Thyroid gland (tissue), 4 donors: Measurements from ENCODE around the gene RNF123.

Source experiments
- POLR2A ChIP-seq, 2 donors: fragments of 450-650 bp; IDR thresholded peaks; one replicate each; pipeline ENCODE4 v1.6.1; 2017; ENCODE audit warnings: antibody characterized with exemption in 2 of 2, mild to moderate bottlenecking in 2 of 2, moderate library complexity in 1 of 2
- TF ChIP-seq, protein P1 (sequence below), 6 experiments: fragments of 200-600 bp in 3 of 6; fragments of 450-650 bp in 3 of 6; sonication (generic) in 3 of 6; IDR thresholded peaks; one replicate each; pipeline ENCODE4 v1.5.1; 2016 to 2019; ENCODE audit warnings: antibody characterized with exemption in 6 of 6, mild to moderate bottlenecking in 2 of 6, inconsistent platforms in 1 of 6, moderate library complexity in 1 of 6

DNA sequence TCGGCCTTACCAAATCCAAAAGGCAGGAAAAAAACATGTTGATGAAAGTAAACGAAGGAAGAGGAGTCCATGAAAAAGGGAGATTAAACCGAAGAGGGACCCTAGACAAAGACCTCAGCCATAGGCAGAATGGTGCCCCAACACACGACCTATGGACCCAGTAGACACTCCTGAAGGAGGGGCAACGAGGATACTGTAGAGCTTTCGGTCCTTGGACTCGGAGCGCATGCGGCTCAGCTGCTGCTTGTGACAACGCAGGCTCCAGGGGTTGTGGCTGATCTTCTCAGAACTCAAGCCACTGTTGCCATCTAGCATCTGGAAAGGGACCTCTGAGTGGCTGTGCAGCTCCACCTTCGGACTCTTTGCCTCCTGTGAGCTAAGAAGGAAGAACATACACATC lies 43.2 kb downstream of the RNF123 start:
- TF ChIP-seq, protein P1, sequence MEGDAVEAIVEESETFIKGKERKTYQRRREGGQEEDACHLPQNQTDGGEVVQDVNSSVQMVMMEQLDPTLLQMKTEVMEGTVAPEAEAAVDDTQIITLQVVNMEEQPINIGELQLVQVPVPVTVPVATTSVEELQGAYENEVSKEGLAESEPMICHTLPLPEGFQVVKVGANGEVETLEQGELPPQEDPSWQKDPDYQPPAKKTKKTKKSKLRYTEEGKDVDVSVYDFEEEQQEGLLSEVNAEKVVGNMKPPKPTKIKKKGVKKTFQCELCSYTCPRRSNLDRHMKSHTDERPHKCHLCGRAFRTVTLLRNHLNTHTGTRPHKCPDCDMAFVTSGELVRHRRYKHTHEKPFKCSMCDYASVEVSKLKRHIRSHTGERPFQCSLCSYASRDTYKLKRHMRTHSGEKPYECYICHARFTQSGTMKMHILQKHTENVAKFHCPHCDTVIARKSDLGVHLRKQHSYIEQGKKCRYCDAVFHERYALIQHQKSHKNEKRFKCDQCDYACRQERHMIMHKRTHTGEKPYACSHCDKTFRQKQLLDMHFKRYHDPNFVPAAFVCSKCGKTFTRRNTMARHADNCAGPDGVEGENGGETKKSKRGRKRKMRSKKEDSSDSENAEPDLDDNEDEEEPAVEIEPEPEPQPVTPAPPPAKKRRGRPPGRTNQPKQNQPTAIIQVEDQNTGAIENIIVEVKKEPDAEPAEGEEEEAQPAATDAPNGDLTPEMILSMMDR (IDR thresholded peaks at IDR 0.05), result no peak
- TF ChIP-seq POLR2A (IDR thresholded peaks at IDR 0.05), result no peak
